K562 (cell line): ENCODE results near the gene MED31.

Source experiments
- ARID2 ChIP-seq: fragments of 450-650 bp; IDR thresholded peaks from 2 replicates; pipeline ENCODE4 v1.6.1; 2017; ENCODE audit warnings: antibody characterized with exemption, mild to moderate bottlenecking
- E2F4 ChIP-seq: sonication (generic); formaldehyde crosslinking; IDR thresholded peaks from 2 replicates; pipeline ENCODE4 v1.8.0; 2022; ENCODE audit warnings: mild to moderate bottlenecking, low read depth, missing genetic modification reagents
- EP300 ChIP-seq: IDR thresholded peaks from 2 replicates; pipeline ENCODE4 v1.6.1; 2012; ENCODE audit warnings: low read length, improper control_type of control experiment
- NR3C1 ChIP-seq: sonication (generic); formaldehyde crosslinking; IDR thresholded peaks from 2 replicates; pipeline ENCODE4 v1.8.1; 2022; ENCODE audit warnings: missing genetic modification reagents
- TCF3 ChIP-seq: sonication (generic); formaldehyde crosslinking; IDR thresholded peaks from 2 replicates; pipeline ENCODE4 v1.4.0; 2020; ENCODE audit warnings: mild to moderate bottlenecking, missing genetic modification reagents
- TF ChIP-seq, protein P1 (sequence below): conservative IDR thresholded peaks from 2 replicates; pipeline ENCODE4 v1.6.1; 2011; ENCODE audit warnings: low read depth, mild to moderate bottlenecking, low read length; ENCODE audit not compliant: control insufficient read depth
- TF ChIP-seq, protein P2 (sequence below), 3 experiments: IDR thresholded peaks in 2 of 3; conservative IDR thresholded peaks in 1 of 3; 2 replicates each; pipeline ENCODE4 v1.5.1; 2011 to 2012; ENCODE audit warnings: low read length in 3 of 3, mild to moderate bottlenecking in 3 of 3, control low read depth in 2 of 3, improper control_type of control experiment in 1 of 3, inconsistent platforms in 1 of 3, low read depth in 1 of 3, mixed read lengths in 1 of 3, moderate library complexity in 1 of 3; ENCODE audit not compliant: insufficient read depth in 2 of 3

DNA sequence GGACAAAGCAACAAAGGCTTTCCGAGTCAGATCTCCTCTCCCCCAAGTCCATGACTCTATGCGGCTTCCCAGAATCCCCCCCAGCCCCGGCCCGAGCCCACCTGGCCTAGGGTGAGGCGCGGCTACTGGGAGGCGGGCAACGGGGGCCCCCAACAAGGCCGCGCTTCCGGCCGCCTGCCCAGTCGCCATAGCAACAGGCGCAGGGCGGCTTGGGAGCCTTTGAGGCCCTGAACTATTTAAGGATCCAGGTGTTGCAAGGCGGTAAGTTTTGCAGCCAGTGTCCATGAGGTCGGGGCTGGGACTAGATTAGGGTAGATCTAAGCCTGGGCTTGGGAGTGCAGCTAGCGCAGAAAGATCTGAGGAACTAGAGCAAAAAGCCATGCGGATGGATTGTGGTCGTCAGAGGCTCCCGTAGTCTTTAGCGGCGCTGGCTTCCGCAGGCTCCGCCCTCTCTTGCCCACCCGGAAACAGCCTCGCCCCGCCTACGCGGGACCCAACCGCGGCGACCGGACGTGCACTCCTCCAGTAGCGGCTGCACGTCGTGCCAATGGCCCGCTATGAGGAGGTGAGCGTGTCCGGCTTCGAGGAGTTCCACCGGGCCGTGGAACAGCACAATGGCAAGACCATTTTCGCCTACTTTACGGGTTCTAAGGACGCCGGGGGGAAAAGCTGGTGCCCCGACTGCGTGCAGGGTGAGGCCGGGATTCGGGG lies 10.7 kb downstream of the MED31 start, which contains the start of the genes KIAA0753 and TXNDC17:
- TF ChIP-seq ARID2, result no peak
- TF ChIP-seq EP300, result no peak
- TF ChIP-seq E2F4 (CRISPR knock-in tag), result no peak
- no peak for TF ChIP-seq TCF3 (CRISPR knock-in tag)
- TF ChIP-seq, protein P1, sequence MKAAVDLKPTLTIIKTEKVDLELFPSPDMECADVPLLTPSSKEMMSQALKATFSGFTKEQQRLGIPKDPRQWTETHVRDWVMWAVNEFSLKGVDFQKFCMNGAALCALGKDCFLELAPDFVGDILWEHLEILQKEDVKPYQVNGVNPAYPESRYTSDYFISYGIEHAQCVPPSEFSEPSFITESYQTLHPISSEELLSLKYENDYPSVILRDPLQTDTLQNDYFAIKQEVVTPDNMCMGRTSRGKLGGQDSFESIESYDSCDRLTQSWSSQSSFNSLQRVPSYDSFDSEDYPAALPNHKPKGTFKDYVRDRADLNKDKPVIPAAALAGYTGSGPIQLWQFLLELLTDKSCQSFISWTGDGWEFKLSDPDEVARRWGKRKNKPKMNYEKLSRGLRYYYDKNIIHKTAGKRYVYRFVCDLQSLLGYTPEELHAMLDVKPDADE, result peak; percentile 56
- no peak for TF ChIP-seq NR3C1 (CRISPR knock-in tag)
- TF ChIP-seq, protein P2, sequence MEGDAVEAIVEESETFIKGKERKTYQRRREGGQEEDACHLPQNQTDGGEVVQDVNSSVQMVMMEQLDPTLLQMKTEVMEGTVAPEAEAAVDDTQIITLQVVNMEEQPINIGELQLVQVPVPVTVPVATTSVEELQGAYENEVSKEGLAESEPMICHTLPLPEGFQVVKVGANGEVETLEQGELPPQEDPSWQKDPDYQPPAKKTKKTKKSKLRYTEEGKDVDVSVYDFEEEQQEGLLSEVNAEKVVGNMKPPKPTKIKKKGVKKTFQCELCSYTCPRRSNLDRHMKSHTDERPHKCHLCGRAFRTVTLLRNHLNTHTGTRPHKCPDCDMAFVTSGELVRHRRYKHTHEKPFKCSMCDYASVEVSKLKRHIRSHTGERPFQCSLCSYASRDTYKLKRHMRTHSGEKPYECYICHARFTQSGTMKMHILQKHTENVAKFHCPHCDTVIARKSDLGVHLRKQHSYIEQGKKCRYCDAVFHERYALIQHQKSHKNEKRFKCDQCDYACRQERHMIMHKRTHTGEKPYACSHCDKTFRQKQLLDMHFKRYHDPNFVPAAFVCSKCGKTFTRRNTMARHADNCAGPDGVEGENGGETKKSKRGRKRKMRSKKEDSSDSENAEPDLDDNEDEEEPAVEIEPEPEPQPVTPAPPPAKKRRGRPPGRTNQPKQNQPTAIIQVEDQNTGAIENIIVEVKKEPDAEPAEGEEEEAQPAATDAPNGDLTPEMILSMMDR (IDR thresholded peaks at IDR 0.05 in 2 of 3, conservative IDR thresholded peaks at IDR 0.05 in 1 of 3; ENCODE audit: insufficient read depth in 2 of 3, low read depth in 1 of 3, low read length in 3 of 3), result no peak
